ENCODE results near the gene RSRC1.
"Not testable (repeated sequence)": the region's sequence is repeated elsewhere in the genome, so short reads cannot be mapped to it uniquely, and the experiment has no call there.

Gene RSRC1

GRCh38 chr3:158101335-158102241 is 8.3 kb upstream of the RSRC1 start:
- no peak for DNase-seq (ENCODE audit: low read depth)

GRCh38 chr3:158102242-158103080 is 7.4 kb upstream of the RSRC1 start:
- no peak for DNase-seq (ENCODE audit: low read depth)

GRCh38 chr3:158103081-158103886 is 6.6 kb upstream of the RSRC1 start:
- DNase-seq (ENCODE audit: low read depth), result no peak

- DNase-seq (ENCODE audit: low read depth), result no peak
Measured at GRCh38 chr3:158103887-158104327, 6.0 kb upstream of the RSRC1 start.

- DNase-seq (ENCODE audit: low read depth), result no peak
Measured at GRCh38 chr3:158104431-158104921, 5.4 kb upstream of the RSRC1 start.

GRCh38 chr3:158105119-158105709 is 4.7 kb upstream of the RSRC1 start:
- DNase-seq (ENCODE audit: low read depth), result no peak

- DNase-seq (ENCODE audit: low read depth), result no peak
Measured at GRCh38 chr3:158105710-158106253, 4.1 kb upstream of the RSRC1 start.

- DNase-seq (ENCODE audit: low read depth), result no peak
Measured at GRCh38 chr3:158106766-158107471, 3.0 kb upstream of the RSRC1 start.

GRCh38 chr3:158107605-158108444 is 2.1 kb upstream of the RSRC1 start:
- DNase-seq (ENCODE audit: low read depth), result no peak

- DNase-seq (ENCODE audit: low read depth), result no peak
Measured at GRCh38 chr3:158108445-158108985, 1.4 kb upstream of the RSRC1 start.

GRCh38 chr3:158109295-158109803 is 540 bp upstream of the RSRC1 start:
- no peak for DNase-seq (ENCODE audit: low read depth)

GRCh38 chr3:158110658-158111018 is 749 bp downstream of the RSRC1 start:
- no peak for DNase-seq (ENCODE audit: low read depth)

- DNase-seq (ENCODE audit: low read depth), result no peak
Measured at GRCh38 chr3:158111861-158112260, 2.0 kb downstream of the RSRC1 start.

GRCh38 chr3:158113595-158113994 is 3.7 kb downstream of the RSRC1 start:
- DNase-seq (ENCODE audit: low read depth), result not testable (repeated sequence)

GRCh38 chr3:158120330-158120729 is 10.4 kb downstream of the RSRC1 start:
- DNase-seq (ENCODE audit: low read depth), result no peak

- no peak for DNase-seq (ENCODE audit: low read depth)
Measured at GRCh38 chr3:158121295-158121694, 11.4 kb downstream of the RSRC1 start.

GRCh38 chr3:158122721-158123120 is 12.8 kb downstream of the RSRC1 start:
- not testable (repeated sequence) for DNase-seq (ENCODE audit: low read depth)

- DNase-seq (ENCODE audit: low read depth), result no peak
Measured at GRCh38 chr3:158127250-158128219, 17.6 kb downstream of the RSRC1 start.

Measured in stimulated activated CD8-positive, alpha-beta memory T cell treated with anti-CD3 and anti-CD28 coated beads, Interleukin-12 subunit alpha, Interleukin-12 subunit beta, amount 100 ng/mL, for 1 hour (primary cell).